HG02763 (cell line): Measurements from ENCODE around the gene KSR1.
"Not testable (repeated sequence)": the region's sequence is repeated elsewhere in the genome, so short reads cannot be mapped to it uniquely, and the experiment has no call there.

ENCODE experiments used
- ATAC-seq: cut with Tn5 transposase; IDR thresholded peaks from one replicate; pipeline ENCODE4 v1.9.1; 2021; ENCODE audit warnings: mild to moderate bottlenecking, moderate library complexity; ENCODE audit not compliant: unreplicated experiment

The KSR1 gene

GRCh38 chr17:27452828-27453227 lies 3.4 kb upstream of the KSR1 start:
- no peak for ATAC-seq

GRCh38 chr17:27453471-27453870 lies 2.8 kb upstream of the KSR1 start:
- ATAC-seq, result no peak

- ATAC-seq, result no peak
These were observed 2.2 kb upstream of the KSR1 start for GRCh38 chr17:27454089-27454488.

- no peak for ATAC-seq
These were observed 873 bp upstream of the KSR1 start for GRCh38 chr17:27455236-27455913.

- ATAC-seq, result no peak
These were observed 572 bp downstream of the KSR1 start for GRCh38 chr17:27456681-27457359.

GRCh38 chr17:27457360-27457715 lies 1.1 kb downstream of the KSR1 start:
- ATAC-seq, result no peak

- ATAC-seq, result no peak
These were observed 1.7 kb downstream of the KSR1 start for GRCh38 chr17:27457731-27458523.

- ATAC-seq, result no peak
These were observed 2.3 kb downstream of the KSR1 start for GRCh38 chr17:27458524-27458908.

GRCh38 chr17:27459433-27459832 lies 3.2 kb downstream of the KSR1 start:
- ATAC-seq, result no peak

- ATAC-seq, result no peak
These were observed 4.0 kb downstream of the KSR1 start for GRCh38 chr17:27460196-27460725.

- no peak for ATAC-seq
These were observed 5.1 kb downstream of the KSR1 start for GRCh38 chr17:27461192-27461859.

- no peak for ATAC-seq
These were observed 5.9 kb downstream of the KSR1 start for GRCh38 chr17:27462149-27462548.

GRCh38 chr17:27462714-27463113 lies 6.5 kb downstream of the KSR1 start:
- no peak for ATAC-seq

GRCh38 chr17:27463235-27463677 lies 7.0 kb downstream of the KSR1 start:
- no peak for ATAC-seq

- not testable (repeated sequence) for ATAC-seq
These were observed 7.8 kb downstream of the KSR1 start for GRCh38 chr17:27464019-27464418.

GRCh38 chr17:27464431-27464830 lies 8.2 kb downstream of the KSR1 start:
- no peak for ATAC-seq

GRCh38 chr17:27465875-27466274 lies 9.6 kb downstream of the KSR1 start:
- not testable (repeated sequence) for ATAC-seq

- peak; percentile 19 for ATAC-seq
These were observed 10.1 kb downstream of the KSR1 start for GRCh38 chr17:27466376-27466742.

- peak; percentile 56 for ATAC-seq
These were observed 10.6 kb downstream of the KSR1 start for GRCh38 chr17:27466743-27467375.

- ATAC-seq, result no peak
These were observed 13.0 kb downstream of the KSR1 start for GRCh38 chr17:27469256-27469655.
